Prostate gland (tissue), 2 donors: Measurements from ENCODE around the gene TBC1D5. TPM values are rescaled to one million over a fixed set of nuclear protein-coding genes. Genes with fewer than 3 reads are reported as not detected.

Experiments
- DNase-seq: peaks from one replicate; pipeline ENCODE4 v3.0.0-alpha.2; 2019; ENCODE audit warnings: low spot score
- H3K27ac ChIP-seq, 2 donors: fragments of 200-600 bp; sonication (generic); 2 replicates each; pipeline ENCODE4 v1.5.1; 2017 to 2019
- H3K27me3 ChIP-seq: fragments of 200-600 bp; sonication (generic); replicated peaks from 2 replicates; pipeline ENCODE4 v1.5.1; 2019; ENCODE audit not compliant: insufficient read depth
- H3K36me3 ChIP-seq, 2 donors: fragments of 200-600 bp; sonication (generic); 1 replicate in 1 of 2; 2 replicates in 1 of 2; pipeline versions ENCODE4 v1.5.1 to v1.8.1; 2017 to 2019
- H3K4me1 ChIP-seq: fragments of 200-600 bp; sonication (generic); replicated peaks from 2 replicates; pipeline ENCODE4 v1.5.1; 2019
- H3K4me3 ChIP-seq, 2 donors: fragments of 200-600 bp; sonication (generic); 2 replicates each; pipeline ENCODE4 v1.5.1; 2017 to 2019
- H3K9me3 ChIP-seq: fragments of 200-600 bp; sonication (generic); 2 replicates; pipeline ENCODE4 v1.5.1; 2017
- CTCF ChIP-seq, 4 experiments: fragments of 200-600 bp in 2 of 4; fragments of 450-650 bp in 2 of 4; sonication (generic) in 2 of 4; IDR thresholded peaks; 1 replicate in 3 of 4; 2 replicates in 1 of 4; pipeline ENCODE4 v1.5.1; 2016 to 2019; ENCODE audit warnings: antibody characterized with exemption in 4 of 4, mild to moderate bottlenecking in 2 of 4, moderate library complexity in 2 of 4
- POLR2A ChIP-seq: fragments of 450-650 bp; IDR thresholded peaks from one replicate; pipeline ENCODE4 v1.6.1; 2016; ENCODE audit warnings: antibody characterized with exemption, mild to moderate bottlenecking
- POLR2AphosphoS5 ChIP-seq: sonication (generic); formaldehyde crosslinking; IDR thresholded peaks from one replicate; pipeline ENCODE4 v1.6.1; 2017; ENCODE audit warnings: antibody characterized with exemption
- WGBS: methylation state at CpG from one replicate; pipeline ENCODE4 v1.1.5; 2018; 5-methylcytosine and 5-hydroxymethylcytosine counted together
- intact Hi-C: fragments of 100-400 bp; cut with DNase I; formaldehyde crosslinking; loops from one replicate; pipeline ENCODE4 v1.14.2; 2022
- total RNA-seq, 2 donors: library from RNA; depleted of rRNA; stranded (reverse); fragments of >200 nt; gene quantifications; one replicate each; pipeline ENCODE4 v1.1.0, GENCODE V29; 2016

TBC1D5 gene
- total RNA-seq, 2 donors from 2014 or later, result 64.8 to 99.2 TPM

- H3K4me1 ChIP-seq, result no peaks in the 10 kb centered on the region
- intact Hi-C loops, result no loop called here
- no peak overlapping the region for H3K4me3 ChIP-seq
- H3K9me3 ChIP-seq, result no peaks in the 10 kb centered on the region
- H3K36me3 ChIP-seq, result no peaks in the 10 kb centered on the region
- WGBS, result 96% methylated on average over 8 of the region's 8 CpGs
- no peak for DNase-seq
- TF ChIP-seq POLR2A (no peak), POLR2AphosphoS5 (no peak), CTCF (IDR thresholded peaks at IDR 0.05) (no peak)
- no peak overlapping the region for H3K27ac ChIP-seq
- H3K27me3 ChIP-seq, result no peaks in the 10 kb centered on the region
Measured at GRCh38 chr3:17583530-17583929, 158.9 kb downstream of the TBC1D5 start.

- TF ChIP-seq POLR2A, result no peak
- TF ChIP-seq POLR2AphosphoS5, result no peak
- TF ChIP-seq CTCF (IDR thresholded peaks at IDR 0.05), result no peak
- intact Hi-C loops, result no loop called here
- H3K4me1 ChIP-seq, result no peaks in the 10 kb centered on the region
- DNase-seq, result no peak
- no peaks in the 10 kb centered on the region for H3K27me3 ChIP-seq
- no peaks in the 10 kb centered on the region for H3K9me3 ChIP-seq
- H3K36me3 ChIP-seq, result no peaks in the 10 kb centered on the region
- WGBS, result 98% methylated on average over 4 of the region's 4 CpGs
- no peak overlapping the region for H3K27ac ChIP-seq
- no peak overlapping the region for H3K4me3 ChIP-seq
Measured at GRCh38 chr3:17581421-17582080, 160.9 kb downstream of the TBC1D5 start.

- Histone ChIP-seq H3K4me3 (no peak overlapping the region), H3K4me1 (no peaks in the 10 kb centered on the region), H3K27ac (no peak overlapping the region), H3K36me3 (no peaks in the 10 kb centered on the region), H3K27me3 (no peaks in the 10 kb centered on the region), H3K9me3 (no peaks in the 10 kb centered on the region)
- TF ChIP-seq CTCF (IDR thresholded peaks at IDR 0.05), result no peak
- no peak for TF ChIP-seq POLR2A
- no peak for TF ChIP-seq POLR2AphosphoS5
- no peak for DNase-seq
- WGBS, result 94% methylated on average over 4 of the region's 4 CpGs
- intact Hi-C loops, result no loop called here
Measured at GRCh38 chr3:17580901-17581300, 161.5 kb downstream of the TBC1D5 start.

- Histone ChIP-seq H3K4me1 (no peaks in the 10 kb centered on the region), H3K27ac (no peak overlapping the region), H3K4me3 (no peak overlapping the region), H3K36me3 (no peaks in the 10 kb centered on the region), H3K27me3 (no peaks in the 10 kb centered on the region), H3K9me3 (no peaks in the 10 kb centered on the region)
- no peak for DNase-seq
- intact Hi-C loops, result no loop called here
- 83% methylated on average over 3 of the region's 3 CpGs for WGBS
- TF ChIP-seq CTCF (IDR thresholded peaks at IDR 0.05) (no peak), POLR2A (no peak), POLR2AphosphoS5 (no peak)
Measured at GRCh38 chr3:17579289-17580031, 163.0 kb downstream of the TBC1D5 start.
